GM19043 (cell line): ENCODE data around the gene TMEM212.

ENCODE experiments used
- ATAC-seq: cut with Tn5 transposase; IDR thresholded peaks from one replicate; pipeline ENCODE4 v1.9.1; 2021; ENCODE audit warnings: low read depth; ENCODE audit not compliant: unreplicated experiment

TMEM212 gene

DNA sequence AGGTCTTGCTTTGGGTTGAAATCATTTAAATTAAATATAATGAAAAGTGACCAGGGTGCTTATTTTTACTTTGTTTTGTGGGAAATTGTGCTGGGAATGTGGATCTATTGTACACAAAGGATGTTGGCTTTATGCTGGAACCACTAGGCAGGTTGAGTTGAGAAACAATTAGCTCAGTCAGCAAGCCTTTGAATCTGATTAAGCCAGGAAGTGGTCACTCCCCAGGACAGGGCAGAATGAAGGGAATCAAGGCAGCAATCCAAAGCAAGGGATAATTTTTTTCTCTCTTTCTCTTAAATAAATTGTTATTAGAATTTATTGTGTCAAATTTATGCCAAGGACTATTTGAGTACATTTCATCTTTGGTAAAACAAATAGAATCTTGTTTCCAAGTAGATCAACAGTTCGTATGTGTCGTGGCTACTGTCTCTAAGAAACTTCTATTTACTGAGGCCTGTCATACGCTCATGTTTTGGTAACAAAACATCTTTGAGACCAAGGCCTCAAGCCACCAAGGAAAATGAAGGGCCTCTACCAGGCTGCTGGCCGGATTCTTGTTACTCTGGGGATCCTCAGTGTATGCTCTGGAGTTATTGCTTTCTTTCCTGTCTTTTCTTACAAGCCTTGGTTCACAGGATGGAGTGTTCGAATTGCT is at the start of gene TMEM212:
Gene TMEM212, plus strand, starts transcription at position 486 of the 655 bp plus-strand sequence. Its CDS starts 35 bp downstream, at position 521.
- no peak for ATAC-seq

DNA sequence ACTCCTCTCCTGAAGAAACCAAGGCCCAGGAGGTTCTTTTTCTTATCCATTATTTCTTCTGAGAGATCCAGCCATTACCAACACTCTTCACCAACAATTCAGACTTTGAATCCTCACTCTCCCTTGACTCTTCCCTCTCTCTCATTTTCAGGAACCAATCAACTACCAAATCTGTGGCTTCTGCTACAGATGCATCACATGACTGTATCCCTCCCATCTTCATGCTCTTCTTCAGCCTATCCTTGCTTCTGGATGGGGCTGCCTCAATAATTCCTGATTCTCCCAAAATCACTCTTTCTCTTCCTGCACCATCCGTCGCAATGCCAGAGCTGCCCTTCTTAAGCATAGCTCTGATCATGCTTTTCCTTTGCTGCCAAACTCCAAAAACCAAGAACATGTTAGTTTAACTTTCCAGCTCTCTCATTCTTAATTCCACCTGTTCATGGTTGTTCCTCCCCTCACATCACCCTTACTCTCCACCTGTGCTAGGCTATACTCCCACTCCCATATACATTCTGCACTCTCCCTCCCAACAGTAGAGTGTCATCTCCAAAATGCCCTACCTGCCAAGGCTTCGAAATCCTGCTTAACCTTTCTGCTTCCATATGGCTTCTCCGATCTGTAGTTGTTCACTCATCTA is 46.4 kb upstream of the TMEM212 start:
- no peak for ATAC-seq

DNA sequence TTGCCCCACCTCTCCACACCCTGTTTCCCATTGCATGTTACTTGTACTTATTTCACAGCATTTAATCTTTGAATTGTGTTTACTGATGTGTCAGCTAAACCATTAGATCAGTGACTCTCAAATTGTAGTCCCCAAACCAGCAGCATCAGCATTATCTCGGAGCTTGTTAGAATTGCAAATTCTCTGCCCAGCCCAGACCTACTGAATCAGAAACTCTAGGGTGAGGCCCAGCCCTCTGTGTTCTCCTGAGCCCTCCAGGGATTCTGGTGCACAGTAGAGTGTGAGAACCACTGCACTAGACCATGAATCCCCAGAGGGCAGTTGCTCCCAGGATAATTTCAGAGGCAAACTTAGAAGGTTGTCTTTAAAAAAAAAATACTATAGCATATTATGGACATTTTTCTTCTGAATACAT is 45.9 kb upstream of the TMEM212 start:
- ATAC-seq: peak; percentile 76

DNA sequence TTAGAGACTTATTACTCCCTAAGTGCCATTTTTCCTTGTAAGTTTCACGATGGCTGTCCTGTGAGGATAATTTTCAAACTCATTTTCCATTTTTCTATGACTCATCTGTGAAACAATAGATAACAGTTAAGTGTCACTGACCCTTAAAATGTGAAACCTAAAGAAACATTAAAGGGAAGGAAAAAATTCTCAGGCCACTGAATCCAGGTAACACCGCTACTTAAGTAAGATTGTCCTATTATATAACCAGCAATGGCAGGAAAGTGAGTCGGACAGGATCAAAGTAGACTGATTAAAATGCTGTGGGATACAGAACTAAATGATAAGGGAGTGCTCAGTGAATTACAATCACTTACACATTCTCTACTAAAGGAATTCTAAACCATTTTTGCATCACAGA is 45.3 kb upstream of the TMEM212 start:
- no peak for ATAC-seq

DNA sequence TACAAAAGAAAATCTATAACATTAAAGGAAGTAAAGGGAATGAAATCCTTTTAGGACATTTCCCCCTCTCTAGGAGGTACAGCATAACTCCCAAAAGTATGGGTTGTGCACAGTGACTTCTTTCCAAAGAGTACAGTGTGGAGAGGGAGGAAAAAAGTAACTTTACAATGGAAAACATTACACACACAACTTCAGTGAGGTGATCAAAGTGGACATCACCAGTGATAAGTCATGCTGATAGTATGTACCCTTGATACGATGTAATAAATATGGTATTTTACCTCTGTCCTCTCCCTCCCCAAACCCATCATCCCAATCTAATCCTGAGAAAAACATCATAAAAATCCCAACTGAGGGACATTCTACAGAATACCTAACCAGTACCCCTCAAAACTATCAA is 43.6 kb upstream of the TMEM212 start:
- ATAC-seq: no peak

DNA sequence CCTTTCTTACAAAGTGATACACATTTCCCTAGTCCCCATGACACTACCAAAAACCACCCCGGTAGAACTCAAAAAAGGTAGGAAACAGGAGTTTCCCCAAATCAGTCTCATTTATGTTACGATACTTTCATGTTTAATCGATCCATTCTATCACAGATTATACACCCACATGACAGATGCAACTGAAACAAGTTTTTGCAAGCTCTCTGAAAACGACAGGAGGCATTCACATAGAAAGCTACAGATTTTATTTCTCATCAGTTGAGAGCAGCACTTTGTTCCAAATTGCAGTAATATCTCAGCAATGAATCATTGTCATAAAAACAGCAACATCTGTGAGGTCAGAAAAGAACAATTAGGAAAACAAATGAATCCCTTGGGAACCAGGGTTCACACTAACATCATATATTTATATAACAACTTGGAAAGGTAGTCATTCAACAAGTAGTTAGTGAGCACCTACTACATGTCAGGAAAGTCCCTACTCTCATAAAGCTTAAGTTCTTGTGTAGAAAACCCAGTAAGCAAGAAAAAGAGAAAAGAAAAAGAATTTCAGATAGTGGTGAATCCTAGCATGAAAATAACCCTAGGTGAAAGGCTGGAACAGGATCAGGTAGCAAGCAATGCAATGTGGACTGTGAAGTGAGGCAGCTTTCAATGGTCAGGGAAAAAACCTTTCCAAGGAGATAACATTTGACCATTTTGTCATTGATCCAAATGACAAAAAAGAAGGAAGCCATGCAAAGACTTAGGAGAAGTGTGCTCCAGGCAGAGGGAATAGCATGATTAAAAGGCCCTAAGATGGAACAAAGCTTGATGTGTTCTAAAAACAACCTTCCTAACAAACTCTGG is 41.2 kb upstream of the TMEM212 start:
- ATAC-seq: no peak

DNA sequence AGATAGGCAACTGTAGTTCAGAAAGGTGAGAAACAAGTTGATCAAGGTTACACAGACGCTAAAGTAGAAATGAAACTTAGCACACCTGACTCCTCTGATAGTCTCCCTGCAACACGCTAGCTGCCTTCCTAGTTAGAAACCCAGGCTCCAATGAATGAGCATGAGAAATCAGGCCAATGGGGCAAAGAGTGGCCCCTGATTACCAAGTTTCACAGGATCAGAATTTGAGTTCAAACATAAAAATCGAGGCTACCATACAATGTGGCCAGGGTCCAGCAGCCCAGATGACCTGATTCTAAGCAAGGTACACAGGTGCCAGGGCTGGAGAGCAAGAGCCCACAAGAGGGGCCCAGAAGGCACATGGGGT is 40.6 kb upstream of the TMEM212 start:
- ATAC-seq: peak; percentile 48

DNA sequence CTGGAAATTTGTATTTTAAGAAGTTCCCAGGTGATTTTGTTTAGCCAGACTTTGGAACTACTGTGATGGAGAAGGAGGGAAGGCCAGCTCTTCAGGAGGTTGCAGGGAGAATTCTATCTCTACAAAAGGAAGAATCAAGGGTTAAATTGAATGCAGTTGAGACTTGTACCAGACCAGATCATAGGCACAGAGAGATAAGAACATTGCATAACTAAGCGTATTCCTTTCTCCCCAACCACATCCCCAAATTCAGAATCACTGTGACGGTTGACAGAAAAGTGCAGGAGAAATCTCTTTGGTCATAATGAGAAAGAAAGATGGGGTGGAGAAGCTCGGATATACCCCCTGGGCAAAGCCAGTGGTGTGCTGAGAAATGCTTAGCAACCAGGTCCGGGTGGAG is 40.1 kb upstream of the TMEM212 start:
- ATAC-seq: no peak

DNA sequence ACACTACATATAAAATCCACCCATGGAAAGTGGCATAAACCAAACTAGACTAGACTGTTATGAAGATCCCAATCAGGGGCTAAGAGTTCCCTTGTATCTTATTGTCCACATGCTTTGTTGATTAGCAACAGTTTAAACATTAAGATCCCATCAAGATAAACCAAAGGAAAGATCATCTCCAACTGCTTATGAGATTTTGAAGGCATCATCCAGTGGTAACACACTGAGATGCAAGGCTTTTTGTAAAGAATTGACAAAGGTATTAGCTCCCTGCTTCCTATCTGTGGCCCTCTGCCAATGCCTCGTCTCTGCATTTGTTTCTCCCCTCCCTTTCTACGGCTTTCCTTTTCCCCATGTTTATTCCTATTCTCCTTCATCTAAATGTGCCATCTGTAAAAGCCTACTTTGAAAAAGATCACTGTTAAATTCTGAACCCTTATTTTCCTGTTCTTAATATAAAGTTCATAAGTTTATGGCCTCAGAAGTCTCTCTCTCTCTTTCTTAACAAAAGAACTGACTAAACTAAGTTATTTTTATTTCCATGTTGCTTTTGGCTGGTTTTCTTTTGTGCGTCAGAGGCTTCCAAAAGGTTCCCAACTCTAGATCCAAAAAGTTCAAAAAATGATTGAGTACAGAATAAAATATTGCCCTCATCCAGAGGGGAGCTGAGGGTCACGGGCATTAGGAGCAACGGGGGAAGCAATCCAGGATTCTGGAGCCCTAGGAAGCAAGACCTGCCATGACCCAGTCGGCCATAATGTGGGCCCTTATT is 38.3 kb upstream of the TMEM212 start:
- no peak for ATAC-seq

DNA sequence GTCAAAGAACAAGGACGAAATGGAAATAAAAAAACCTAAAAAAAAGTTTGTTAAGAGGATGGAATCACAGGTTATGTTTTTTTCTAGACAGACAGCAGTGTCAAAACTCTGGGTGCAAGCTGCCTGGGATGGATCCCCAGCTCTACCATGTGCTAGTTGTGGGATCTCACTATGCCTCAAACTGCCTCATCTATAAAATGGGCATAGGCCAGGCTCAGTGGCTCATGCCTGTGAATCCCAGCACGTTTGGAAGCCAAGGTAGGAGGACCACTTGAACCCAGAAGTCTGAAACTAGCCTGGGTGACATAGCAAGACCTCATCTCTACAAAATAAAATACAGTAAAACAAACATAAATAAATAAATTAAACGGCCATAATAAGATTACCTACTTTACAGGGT is 37.5 kb upstream of the TMEM212 start:
- no peak for ATAC-seq

DNA sequence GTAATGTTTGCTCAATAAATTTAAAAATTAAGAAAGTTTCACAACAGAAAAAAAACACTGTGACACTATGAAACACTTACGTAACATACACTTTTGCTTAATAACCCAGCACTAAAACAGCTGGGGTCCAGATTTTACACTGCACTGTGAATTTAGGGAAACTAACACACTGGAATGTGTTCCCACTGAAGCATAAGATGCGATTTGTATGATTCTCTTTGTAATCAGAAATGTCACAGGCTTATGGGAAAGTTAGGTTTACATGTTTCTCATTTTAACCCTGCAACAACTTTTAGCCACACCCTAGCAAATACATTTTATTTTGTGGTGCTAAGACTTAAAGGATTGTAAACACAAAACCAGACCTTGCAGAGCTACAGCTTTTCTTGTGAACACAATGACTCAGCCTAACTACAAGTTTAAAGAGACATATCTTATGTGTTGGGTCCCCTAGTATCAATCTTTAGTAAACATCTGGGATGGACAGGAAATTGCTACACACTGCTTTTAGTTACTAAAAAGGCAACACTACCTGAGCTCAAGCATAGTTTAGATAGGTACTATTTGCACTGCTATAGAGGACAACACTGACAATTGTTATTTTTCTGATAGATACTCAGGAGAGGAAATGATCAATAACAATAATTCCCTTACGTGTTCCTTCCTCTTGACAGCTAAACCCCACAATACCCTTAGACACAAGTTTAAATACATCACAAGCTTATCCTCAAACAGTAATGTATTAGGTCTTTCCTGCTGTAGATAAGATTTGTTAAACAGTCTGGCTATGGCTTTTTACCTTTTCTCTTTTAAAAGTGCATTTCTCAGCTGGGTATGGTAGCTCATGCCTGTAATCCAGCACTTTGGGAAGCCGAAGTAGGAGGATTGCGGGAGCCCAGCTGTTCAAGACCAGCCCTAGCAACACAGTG is 36.7 kb upstream of the TMEM212 start:
- ATAC-seq: no peak

DNA sequence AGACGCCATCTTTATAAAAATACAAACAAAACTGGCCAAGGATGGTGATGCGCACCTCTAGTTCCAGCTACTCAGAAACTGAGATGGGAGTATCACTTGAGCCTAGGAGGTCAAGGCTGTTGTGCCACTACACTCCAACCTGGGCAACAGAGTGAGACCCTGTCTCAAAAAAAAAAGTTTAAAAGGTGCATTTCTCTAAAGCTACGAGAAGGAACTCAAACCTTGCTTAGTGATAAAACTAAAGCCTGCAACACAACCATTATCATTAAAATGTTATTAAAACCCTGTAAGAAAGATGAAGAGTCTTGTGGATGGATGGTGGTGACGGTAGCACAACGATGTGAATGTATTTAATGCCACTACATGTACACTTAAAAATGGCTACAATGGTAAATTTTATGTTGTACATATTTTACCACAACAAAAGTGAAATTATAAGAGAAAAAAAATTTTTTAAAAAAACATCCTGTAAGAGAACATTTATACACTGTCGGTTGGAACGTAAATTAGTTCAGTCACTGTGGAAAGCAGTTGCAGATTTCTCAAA is 35.9 kb upstream of the TMEM212 start:
- no peak for ATAC-seq

DNA sequence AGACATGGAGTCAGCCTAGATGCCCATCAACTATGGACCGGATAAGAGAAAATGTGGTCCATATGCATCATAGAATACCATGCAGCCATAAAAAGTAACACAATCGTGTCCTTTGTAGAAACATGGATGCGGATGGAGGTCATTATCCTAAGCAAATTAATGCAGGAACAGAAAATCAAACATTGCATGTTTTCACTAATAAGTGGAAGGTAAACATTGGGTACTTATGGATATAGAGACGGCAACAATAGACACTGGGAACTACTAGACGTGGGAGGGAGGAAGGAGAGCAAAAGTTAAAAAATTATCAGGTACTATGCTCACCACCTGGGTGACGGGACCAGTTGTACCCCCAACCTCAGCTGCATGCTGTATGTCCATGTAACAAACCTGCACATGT is 35.3 kb upstream of the TMEM212 start:
- no peak for ATAC-seq

DNA sequence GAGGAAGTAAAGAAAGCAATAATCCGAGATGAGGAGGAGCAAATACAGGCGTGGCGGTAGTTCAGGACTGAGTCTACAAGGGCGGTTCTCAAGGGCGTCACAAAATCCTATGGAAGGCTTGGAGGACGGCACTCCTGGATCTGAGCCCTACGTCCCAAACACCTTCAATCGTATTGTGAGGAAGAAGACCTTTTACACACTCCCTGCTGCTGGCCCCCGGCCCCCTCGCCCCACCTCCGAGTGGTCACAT is 33.6 kb upstream of the TMEM212 start:
- peak; percentile 32 for ATAC-seq

DNA sequence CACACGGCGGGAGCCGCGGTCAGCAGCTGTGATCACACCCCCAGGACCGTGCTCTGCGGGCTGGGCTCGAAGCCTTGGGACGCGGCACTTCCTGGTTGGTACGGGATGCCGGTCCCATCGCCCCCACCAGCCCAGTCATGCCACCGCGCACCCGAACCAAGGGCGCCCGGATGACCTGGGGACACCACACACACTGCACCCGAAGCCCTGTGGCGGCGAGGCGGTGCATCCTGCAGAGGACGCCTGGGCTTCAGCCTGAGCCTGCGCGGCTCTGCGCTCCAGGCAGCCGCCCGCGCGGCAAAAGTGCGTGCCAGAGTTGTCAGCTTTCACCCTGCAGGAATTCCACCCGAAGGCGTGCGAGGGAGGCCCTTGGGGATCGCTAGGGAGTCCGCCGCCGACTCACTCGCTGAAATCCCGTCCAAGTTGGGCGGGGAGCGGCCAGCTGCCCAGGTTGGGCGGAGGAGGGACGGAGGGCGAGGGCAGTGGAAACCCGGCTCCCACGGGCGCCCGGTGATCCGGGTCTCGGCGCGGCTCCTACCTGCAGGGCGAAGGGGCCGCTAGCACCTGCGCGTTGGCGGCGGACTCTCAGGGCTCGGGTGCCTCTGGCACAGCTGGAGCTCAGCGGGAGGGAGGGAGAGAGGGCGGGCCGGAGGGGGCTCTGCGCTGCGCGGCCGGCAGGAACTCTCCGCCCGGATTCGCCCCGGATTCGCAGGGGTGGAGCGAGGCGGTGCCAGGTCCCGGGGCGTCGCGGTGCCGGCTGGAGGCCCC is 33.1 kb upstream of the TMEM212 start, which contains the start of gene PLD1:
Gene PLD1, minus strand, starts transcription at position 623 of the 768 bp plus-strand sequence. CDS start 72,432 bp downstream, outside the sequence.
- ATAC-seq: peak; percentile 52

DNA sequence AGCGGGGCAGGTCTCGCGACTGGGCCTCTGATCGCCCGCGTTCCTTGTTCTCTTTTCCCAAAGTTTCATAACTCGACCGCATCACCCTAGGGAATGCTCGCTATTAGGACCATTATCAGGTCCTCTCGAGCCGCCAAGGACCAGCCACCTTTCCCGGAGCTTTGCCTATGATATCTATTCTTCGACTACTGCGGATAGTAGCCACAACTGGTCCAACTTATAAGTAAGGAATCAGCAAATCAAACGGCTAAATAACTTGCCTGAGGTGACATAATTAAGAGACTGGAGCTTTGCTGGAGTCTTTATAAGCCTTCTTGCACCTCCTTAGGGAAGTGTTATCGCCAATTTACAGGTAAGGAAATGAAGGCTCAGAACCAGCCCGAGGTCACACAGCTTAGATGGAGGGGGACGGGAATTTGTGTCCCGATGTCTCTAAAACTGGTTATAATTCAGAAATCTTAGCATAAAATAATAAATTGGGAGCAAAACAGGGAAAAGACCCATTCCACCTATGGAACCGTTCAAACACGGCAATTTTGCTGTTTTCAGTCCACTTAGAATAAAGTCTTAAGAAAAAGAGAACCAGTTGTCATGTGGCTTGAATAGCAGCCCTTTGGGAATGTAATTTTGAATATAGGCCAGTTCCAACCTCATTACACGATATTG is 32.4 kb upstream of the TMEM212 start:
- no peak for ATAC-seq

DNA sequence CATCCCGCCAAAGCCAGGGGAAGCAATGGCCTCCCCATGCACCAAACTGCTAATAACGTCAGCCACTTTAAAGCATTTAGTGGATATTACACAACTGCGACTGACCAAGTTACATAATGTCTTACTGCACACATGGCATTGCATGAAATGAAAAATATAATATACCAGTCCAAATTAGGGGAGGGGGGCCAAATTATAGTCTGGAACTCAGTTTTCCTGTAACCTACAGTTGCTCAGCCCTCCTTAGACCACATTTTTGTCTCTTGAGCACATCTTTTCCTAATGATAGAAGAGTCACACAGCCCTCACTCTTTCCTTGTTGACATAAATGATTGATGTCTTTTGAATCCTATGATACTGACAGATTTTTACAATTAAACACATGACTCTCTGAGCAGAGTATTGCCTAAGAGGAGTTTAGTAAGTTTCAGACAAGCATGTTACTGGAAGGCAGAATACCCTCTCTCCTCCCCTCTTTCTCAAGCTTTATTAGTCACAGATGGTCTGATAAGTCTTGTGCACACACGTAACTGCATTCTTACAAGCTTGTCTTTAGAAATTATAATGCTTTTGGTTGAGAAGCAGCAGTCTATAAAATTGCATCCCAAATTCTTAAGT is 31.7 kb upstream of the TMEM212 start:
- no peak for ATAC-seq

DNA sequence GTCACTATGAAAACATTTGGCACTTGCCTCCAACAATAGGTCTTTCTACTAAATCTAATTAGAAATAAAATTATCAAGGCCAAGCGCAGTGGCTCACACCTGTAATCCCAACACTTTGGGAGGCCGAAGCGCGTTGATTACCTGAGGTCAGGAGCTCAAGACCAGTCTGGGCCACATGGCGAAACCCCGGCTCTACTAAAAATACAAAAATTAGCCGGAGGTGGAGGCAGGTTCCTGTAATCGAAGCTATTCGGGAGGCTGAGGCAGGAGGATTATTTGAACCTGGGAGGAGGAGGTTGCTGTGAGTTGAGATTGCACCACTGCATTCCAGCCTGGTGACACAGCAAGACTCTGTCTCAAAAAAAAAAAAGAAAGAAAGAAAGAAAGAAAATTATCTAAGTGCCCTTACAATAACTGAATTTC is 31.2 kb upstream of the TMEM212 start:
- no peak for ATAC-seq
